Measurements from ENCODE around the gene CRABP2. TPM values are rescaled to one million over a fixed set of nuclear protein-coding genes. Genes with fewer than 3 reads are reported as not detected.

CRABP2 gene
- total RNA-seq, 1 experiment from 2014 or later, result 1,115 TPM

DNA sequence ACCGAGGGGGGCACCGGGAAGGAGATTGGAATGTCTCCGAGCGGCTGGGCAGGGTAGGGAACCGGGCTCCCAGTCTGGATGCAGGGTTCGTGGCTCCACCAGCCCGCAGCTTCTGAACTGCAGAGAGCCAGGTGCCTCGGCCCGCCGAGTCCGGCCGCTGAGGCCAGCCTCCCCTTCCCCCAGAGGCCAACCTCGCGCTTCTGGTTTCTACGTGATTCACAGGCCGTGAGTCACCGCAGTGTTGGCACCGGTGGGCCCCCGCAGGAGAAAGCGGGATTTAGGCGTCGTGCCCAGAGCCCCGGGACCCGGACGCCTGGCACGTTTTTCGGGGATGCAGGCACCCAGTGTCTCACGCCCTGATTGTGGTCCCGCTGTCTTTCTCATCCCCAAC is 458 bp downstream of the CRABP2 start:
- Histone ChIP-seq H3K4me3 (ENCODE audit: low read depth in 2 of 2, low read length in 2 of 2) (peak overlapping the region; percentile 82 to 84), H3K36me3 (ENCODE audit: control insufficient read depth, insufficient read depth, low read length) (no peaks in the 10 kb centered on the region; the same call in 1 of the 2 replicates), H3K27ac (ENCODE audit: low read length) (peak overlapping the region; percentile 93), H3K27me3 (ENCODE audit: control insufficient read depth, insufficient read depth, low read length) (no peaks in the 10 kb centered on the region), H3K9me3 (ENCODE audit: control insufficient read depth, insufficient read depth, low read depth, low read length) (no peaks in the 10 kb centered on the region), H3K4me1 (ENCODE audit: control insufficient read depth, insufficient read depth, low read length) (peaks cover 70% of the 10 kb centered on the region)
- ATAC-seq (peak; percentile 28), DNase-seq (ENCODE audit: low read depth, low spot score) (no peak)
- ChIA-PET CTCF (interaction anchor here (0.6 to 3.7 kb wide), 4 partner anchors 9 to 21 kb away, joined by 4 to 96 read pairs (median 9); no protein-coding TSS in a partner anchor), POLR2A (interaction anchor here (0.6 kb wide), 1 partner anchor 42 kb away, joined by 13 read pairs; no protein-coding TSS in a partner anchor)
- in situ Hi-C loops (cut with HindIII; ENCODE audit: low pct_unique_long_range_greater_than_20kb, low sequenced_read_pairs), result no loop called here
- no TSS peak for BruUV-seq (replicated peaks)
- intact Hi-C loops (cut with micrococcal nuclease; ENCODE audit: unreplicated experiment), result loop anchor here (2.0 kb wide), 1 partner anchor 14 kb away; no protein-coding TSS in a partner anchor
- peak; percentile 65 for TF ChIP-seq SIN3A (IDR thresholded peaks at IDR 0.05; ENCODE audit: borderline replicate concordance, insufficient read depth, low read depth, low read length)
- no peak for TF ChIP-seq POLR2AphosphoS5 (IDR thresholded peaks at IDR 0.05; ENCODE audit: low read depth, low read length)

DNA sequence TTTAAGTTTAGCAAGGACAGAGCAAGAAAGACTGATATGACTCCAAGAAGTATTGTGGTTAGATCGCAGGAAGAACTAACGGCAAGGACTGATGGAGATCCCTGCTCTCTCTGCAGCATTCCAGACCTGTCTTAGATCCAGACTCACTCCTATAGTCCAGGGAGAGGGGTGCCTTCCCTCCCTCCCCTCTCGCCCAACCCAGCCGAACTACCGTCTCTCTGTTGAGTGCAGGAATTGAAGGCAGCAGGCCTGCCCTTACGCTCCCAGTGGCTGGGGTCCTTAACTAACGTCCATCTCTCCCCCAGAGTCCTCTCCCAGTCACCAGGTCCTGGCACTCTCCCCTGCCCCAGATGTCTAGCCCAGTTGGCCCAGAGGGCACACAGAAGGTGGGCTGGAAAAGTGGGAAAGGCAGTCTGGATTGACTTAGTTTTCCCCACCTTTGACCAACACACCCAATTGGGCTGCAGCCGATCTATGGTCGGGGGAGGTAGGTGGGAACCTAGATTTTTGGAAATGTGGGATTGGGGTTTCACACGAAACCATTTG is 1.1 kb downstream of the CRABP2 start:
- DNase-seq (ENCODE audit: low read depth, low spot score) (no peak), ATAC-seq (no peak)
- BruUV-seq (replicated peaks), result no TSS peak
- intact Hi-C loops (cut with micrococcal nuclease; ENCODE audit: unreplicated experiment), result loop anchor here (2.0 kb wide), 1 partner anchor 13 kb away; no protein-coding TSS in a partner anchor
- TF ChIP-seq, protein P1, sequence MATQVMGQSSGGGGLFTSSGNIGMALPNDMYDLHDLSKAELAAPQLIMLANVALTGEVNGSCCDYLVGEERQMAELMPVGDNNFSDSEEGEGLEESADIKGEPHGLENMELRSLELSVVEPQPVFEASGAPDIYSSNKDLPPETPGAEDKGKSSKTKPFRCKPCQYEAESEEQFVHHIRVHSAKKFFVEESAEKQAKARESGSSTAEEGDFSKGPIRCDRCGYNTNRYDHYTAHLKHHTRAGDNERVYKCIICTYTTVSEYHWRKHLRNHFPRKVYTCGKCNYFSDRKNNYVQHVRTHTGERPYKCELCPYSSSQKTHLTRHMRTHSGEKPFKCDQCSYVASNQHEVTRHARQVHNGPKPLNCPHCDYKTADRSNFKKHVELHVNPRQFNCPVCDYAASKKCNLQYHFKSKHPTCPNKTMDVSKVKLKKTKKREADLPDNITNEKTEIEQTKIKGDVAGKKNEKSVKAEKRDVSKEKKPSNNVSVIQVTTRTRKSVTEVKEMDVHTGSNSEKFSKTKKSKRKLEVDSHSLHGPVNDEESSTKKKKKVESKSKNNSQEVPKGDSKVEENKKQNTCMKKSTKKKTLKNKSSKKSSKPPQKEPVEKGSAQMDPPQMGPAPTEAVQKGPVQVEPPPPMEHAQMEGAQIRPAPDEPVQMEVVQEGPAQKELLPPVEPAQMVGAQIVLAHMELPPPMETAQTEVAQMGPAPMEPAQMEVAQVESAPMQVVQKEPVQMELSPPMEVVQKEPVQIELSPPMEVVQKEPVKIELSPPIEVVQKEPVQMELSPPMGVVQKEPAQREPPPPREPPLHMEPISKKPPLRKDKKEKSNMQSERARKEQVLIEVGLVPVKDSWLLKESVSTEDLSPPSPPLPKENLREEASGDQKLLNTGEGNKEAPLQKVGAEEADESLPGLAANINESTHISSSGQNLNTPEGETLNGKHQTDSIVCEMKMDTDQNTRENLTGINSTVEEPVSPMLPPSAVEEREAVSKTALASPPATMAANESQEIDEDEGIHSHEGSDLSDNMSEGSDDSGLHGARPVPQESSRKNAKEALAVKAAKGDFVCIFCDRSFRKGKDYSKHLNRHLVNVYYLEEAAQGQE (IDR thresholded peaks at IDR 0.05; ENCODE audit: insufficient read depth in 1 of 2, low read depth in 2 of 2, low read length in 1 of 2), result no peak
- TF ChIP-seq, protein P2, sequence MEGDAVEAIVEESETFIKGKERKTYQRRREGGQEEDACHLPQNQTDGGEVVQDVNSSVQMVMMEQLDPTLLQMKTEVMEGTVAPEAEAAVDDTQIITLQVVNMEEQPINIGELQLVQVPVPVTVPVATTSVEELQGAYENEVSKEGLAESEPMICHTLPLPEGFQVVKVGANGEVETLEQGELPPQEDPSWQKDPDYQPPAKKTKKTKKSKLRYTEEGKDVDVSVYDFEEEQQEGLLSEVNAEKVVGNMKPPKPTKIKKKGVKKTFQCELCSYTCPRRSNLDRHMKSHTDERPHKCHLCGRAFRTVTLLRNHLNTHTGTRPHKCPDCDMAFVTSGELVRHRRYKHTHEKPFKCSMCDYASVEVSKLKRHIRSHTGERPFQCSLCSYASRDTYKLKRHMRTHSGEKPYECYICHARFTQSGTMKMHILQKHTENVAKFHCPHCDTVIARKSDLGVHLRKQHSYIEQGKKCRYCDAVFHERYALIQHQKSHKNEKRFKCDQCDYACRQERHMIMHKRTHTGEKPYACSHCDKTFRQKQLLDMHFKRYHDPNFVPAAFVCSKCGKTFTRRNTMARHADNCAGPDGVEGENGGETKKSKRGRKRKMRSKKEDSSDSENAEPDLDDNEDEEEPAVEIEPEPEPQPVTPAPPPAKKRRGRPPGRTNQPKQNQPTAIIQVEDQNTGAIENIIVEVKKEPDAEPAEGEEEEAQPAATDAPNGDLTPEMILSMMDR (IDR thresholded peaks at IDR 0.05), result no peak
- TF ChIP-seq TCF7L2 (IDR thresholded peaks at IDR 0.05; ENCODE audit: low read depth, low read length) (no peak), POLR2AphosphoS5 (IDR thresholded peaks at IDR 0.05; ENCODE audit: low read depth, low read length) (no peak), SIN3A (IDR thresholded peaks at IDR 0.05; ENCODE audit: borderline replicate concordance, insufficient read depth, low read depth, low read length) (no peak)
- Histone ChIP-seq H3K9me3 (ENCODE audit: control insufficient read depth, insufficient read depth, low read depth, low read length) (no peaks in the 10 kb centered on the region), H3K4me1 (ENCODE audit: control insufficient read depth, insufficient read depth, low read length) (peaks cover 70% of the 10 kb centered on the region), H3K36me3 (ENCODE audit: control insufficient read depth, insufficient read depth, low read length) (no peaks in the 10 kb centered on the region; the same call in 1 of the 2 replicates), H3K27me3 (ENCODE audit: control insufficient read depth, insufficient read depth, low read length) (no peaks in the 10 kb centered on the region), H3K27ac (ENCODE audit: low read length) (peak overlapping the region; percentile 93), H3K4me3 (ENCODE audit: low read depth in 2 of 2, low read length in 2 of 2) (peak overlapping the region; percentile 82 to 84)
- ChIA-PET CTCF (interaction anchor here (0.6 to 4.6 kb wide), 3 partner anchors 14 to 22 kb away, joined by 4 to 96 read pairs (median 42); no protein-coding TSS in a partner anchor), POLR2A (interaction anchor here (0.6 kb wide), 2 partner anchors 41 to 62 kb away, joined by 6 to 13 read pairs; no protein-coding TSS in a partner anchor)
- in situ Hi-C loops (cut with HindIII; ENCODE audit: low pct_unique_long_range_greater_than_20kb, low sequenced_read_pairs), result no loop called here

DNA sequence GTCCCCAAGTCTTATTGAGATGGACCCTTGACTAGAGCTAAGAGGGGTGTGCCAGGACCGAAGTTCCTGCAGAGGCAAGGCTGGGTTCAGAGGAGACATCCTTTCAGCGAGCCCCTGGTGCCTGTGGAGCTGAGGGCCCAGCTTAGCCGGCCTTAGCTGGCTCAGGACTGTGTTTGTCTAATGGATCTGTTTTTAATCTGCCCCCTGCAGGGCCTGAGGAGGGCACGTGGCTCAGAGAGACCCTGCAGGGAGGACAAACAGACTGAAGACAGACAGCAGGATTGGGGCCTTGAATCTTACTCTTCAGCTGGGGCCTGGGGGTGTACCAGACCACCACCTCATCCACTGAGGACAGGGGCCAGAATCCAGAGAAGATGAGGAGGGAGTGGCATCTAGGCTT is 1.6 kb downstream of the CRABP2 start:
- peaks cover 70% of the 10 kb centered on the region for H3K4me1 ChIP-seq (ENCODE audit: control insufficient read depth, insufficient read depth, low read length)
- H3K27ac ChIP-seq (ENCODE audit: low read length), result peak overlapping the region; percentile 93
- POLR2A ChIA-PET, result no interaction called here
- ATAC-seq (no peak), DNase-seq (ENCODE audit: low read depth, low spot score) (no peak)
- no TSS peak for BruUV-seq (replicated peaks)
- no peaks in the 10 kb centered on the region for H3K9me3 ChIP-seq (ENCODE audit: control insufficient read depth, insufficient read depth, low read depth, low read length)
- in situ Hi-C loops (cut with HindIII; ENCODE audit: low pct_unique_long_range_greater_than_20kb, low sequenced_read_pairs) (no loop called here), intact Hi-C loops (cut with micrococcal nuclease; ENCODE audit: unreplicated experiment) (loop anchor here (2.0 kb wide), 1 partner anchor 13 kb away; no protein-coding TSS in a partner anchor)
- H3K27me3 ChIP-seq (ENCODE audit: control insufficient read depth, insufficient read depth, low read length), result no peaks in the 10 kb centered on the region
- H3K36me3 ChIP-seq (ENCODE audit: control insufficient read depth, insufficient read depth, low read length), result no peaks in the 10 kb centered on the region; the same call in 1 of the 2 replicates
- H3K4me3 ChIP-seq (ENCODE audit: low read depth in 2 of 2, low read length in 2 of 2), result peak overlapping the region; percentile 82 to 84
- no peak for TF ChIP-seq SIN3A (IDR thresholded peaks at IDR 0.05; ENCODE audit: borderline replicate concordance, insufficient read depth, low read depth, low read length)
- TF ChIP-seq, protein P1 (IDR thresholded peaks at IDR 0.05; ENCODE audit: insufficient read depth in 1 of 2, low read depth in 2 of 2, low read length in 1 of 2), result no peak
- TF ChIP-seq, protein P2 (IDR thresholded peaks at IDR 0.05), result no peak
- TF ChIP-seq TCF7L2 (IDR thresholded peaks at IDR 0.05; ENCODE audit: low read depth, low read length), result no peak
- no peak for TF ChIP-seq POLR2AphosphoS5 (IDR thresholded peaks at IDR 0.05; ENCODE audit: low read depth, low read length)
- CTCF ChIA-PET, result interaction anchor here (0.7 to 4.6 kb wide), 2 partner anchors 9 to 14 kb away, joined by 5 to 42 read pairs; no protein-coding TSS in a partner anchor

Measured in Panc1 (cell line).